ENCODE results near the gene OR2AG2.

The OR2AG2 gene

DNA sequence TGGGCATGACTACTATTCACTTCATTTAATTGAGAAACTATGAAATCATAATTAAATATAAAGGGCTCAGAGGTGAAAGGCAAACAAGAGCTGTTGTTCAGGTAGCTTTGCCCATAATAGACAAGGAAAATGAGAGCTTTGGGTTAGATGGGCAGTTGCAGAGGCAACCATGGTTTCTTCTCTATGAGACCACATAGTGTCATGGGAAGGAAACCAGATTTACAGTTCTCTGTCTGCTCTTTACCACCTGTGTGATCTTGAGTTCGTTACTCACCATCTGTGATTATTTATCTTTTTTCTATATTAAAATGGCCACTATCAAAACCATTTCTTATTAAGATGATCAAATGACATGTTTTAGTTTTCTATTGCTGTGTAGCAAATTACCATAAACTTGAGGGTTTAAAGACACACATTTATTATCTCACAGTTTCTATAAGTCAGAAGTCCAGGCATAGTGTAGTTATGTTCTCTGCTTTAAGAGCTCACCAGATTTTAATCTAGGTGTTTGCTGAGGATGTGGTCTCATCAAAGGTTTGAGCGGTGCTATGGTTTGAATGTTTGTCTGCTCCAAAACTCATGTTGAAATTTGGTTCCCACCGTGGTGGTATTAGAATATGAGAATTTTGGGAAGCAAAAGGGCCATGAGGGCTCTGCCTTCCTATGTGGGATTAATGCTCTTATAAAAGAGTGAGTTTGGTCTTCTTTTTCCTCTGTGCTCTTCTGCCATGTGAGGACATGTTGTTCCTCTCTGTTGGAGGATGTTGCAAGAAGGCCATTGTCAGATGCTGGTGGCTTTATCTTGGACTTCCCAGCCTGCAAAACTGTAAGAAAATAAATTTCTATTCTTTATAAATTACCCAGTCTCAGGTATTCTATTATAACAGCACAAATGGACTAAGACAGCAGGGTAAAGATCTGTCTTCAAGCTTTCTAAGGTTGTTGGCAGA is 38.2 kb downstream of the OR2AG2 start:
- H3K4me3 ChIP-seq (ENCODE audit: low read depth, low read length), result no peak overlapping the region
- no peak for DNase-seq (ENCODE audit: low read depth)
- TF ChIP-seq, protein P1, sequence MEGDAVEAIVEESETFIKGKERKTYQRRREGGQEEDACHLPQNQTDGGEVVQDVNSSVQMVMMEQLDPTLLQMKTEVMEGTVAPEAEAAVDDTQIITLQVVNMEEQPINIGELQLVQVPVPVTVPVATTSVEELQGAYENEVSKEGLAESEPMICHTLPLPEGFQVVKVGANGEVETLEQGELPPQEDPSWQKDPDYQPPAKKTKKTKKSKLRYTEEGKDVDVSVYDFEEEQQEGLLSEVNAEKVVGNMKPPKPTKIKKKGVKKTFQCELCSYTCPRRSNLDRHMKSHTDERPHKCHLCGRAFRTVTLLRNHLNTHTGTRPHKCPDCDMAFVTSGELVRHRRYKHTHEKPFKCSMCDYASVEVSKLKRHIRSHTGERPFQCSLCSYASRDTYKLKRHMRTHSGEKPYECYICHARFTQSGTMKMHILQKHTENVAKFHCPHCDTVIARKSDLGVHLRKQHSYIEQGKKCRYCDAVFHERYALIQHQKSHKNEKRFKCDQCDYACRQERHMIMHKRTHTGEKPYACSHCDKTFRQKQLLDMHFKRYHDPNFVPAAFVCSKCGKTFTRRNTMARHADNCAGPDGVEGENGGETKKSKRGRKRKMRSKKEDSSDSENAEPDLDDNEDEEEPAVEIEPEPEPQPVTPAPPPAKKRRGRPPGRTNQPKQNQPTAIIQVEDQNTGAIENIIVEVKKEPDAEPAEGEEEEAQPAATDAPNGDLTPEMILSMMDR (IDR thresholded peaks at IDR 0.05; ENCODE audit: control insufficient read depth, extremely low read depth, insufficient read depth), result no peak

GRCh38 chr11:6727971-6728760 is 43.6 kb downstream of the OR2AG2 start:
- DNase-seq (ENCODE audit: low read depth), result no peak
- TF ChIP-seq, protein P1 (IDR thresholded peaks at IDR 0.05; ENCODE audit: control insufficient read depth, extremely low read depth, insufficient read depth), result no peak
- H3K4me3 ChIP-seq (ENCODE audit: low read depth, low read length), result no peak overlapping the region

DNA sequence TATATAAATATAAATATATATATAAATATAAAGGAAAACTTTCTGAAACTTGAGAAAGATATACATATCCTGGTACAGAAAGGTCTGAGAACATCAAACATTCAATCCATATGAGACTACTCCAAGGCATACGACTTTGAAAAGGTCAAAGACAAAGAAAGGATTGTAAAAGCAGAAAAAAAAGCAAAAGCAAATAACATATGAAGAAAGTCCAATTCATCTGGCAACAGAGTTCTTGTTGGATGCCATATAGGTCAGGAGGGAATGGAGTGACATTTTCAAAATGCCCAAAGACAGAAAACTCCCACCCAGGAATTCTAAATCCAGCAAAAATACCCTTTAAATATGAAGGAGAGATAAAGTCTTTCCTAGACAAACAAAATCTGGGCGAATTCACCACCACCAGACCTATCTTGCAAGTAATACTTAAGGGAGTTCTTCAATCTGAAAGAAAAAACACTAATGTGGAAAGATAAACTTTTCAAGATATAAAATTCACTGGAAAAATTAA is 46.3 kb downstream of the OR2AG2 start:
- no peak for DNase-seq (ENCODE audit: low read depth)
- TF ChIP-seq, protein P1 (IDR thresholded peaks at IDR 0.05; ENCODE audit: control insufficient read depth, extremely low read depth, insufficient read depth), result no peak
- H3K4me3 ChIP-seq (ENCODE audit: low read depth, low read length), result no peak overlapping the region

- no peak overlapping the region for H3K4me3 ChIP-seq (ENCODE audit: low read depth, low read length)
- TF ChIP-seq, protein P1 (IDR thresholded peaks at IDR 0.05; ENCODE audit: control insufficient read depth, extremely low read depth, insufficient read depth), result no peak
- no peak for DNase-seq (ENCODE audit: low read depth)
Observed at GRCh38 chr11:6724013-6724412, 47.8 kb downstream of the OR2AG2 start.

GRCh38 chr11:6721343-6721742 is 50.4 kb downstream of the OR2AG2 start:
- DNase-seq (ENCODE audit: low read depth), result no peak
- TF ChIP-seq, protein P1 (IDR thresholded peaks at IDR 0.05; ENCODE audit: control insufficient read depth, extremely low read depth, insufficient read depth), result no peak
- H3K4me3 ChIP-seq (ENCODE audit: low read depth, low read length), result no peak overlapping the region

DNA sequence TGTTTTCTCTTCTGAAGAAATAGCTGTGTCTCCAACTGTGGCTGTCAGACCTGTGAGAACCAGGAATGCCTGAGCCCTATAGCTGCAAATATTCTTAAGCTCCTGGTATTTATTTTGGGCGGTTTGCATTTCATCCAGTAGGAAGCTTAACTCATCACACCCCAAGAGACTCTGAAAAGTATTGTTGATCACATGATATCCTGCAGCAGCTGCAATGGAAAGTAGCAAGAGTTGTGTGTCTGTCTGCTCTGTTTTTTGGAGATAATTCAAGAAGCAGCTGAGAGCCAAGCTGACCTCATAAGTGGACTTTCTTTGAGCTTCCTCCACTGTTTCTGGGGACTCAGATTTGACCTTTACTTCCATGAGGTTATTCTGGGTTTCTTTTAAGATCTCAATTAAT is 52.2 kb downstream of the OR2AG2 start:
- no peak for DNase-seq (ENCODE audit: low read depth)
- no peak overlapping the region for H3K4me3 ChIP-seq (ENCODE audit: low read depth, low read length)
- TF ChIP-seq, protein P1 (IDR thresholded peaks at IDR 0.05; ENCODE audit: control insufficient read depth, extremely low read depth, insufficient read depth), result no peak
